HEK293 (cell line): ENCODE measurements around the gene PIP4K2A.

ENCODE experiments used
- CTCF ChIA-PET: fragments of 350-600 bp; formaldehyde crosslinking; extraction: SDS; loops from one replicate; lab custom pipeline; 2021; ENCODE audit warnings: antibody characterized with exemption; lab: Yijun Ruan, JAX
- POLR2A ChIA-PET: fragments of 300-600 bp; formaldehyde crosslinking; extraction: SDS; loops from one replicate; lab custom pipeline; 2020; ENCODE audit warnings: antibody characterized with exemption, inconsistent platforms; lab: Yijun Ruan, JAX
- H3K27ac ChIP-seq: fragments of 200-500 bp; sonication (Bioruptor generic); 2 replicates; pipeline ENCODE4 v1.5.1; 2014; ENCODE audit warnings: low read depth, low read length, control low read depth, inconsistent platforms; ENCODE audit errors: extremely low read depth
- H3K36me3 ChIP-seq, 2 experiments: fragments of 200-500 bp in 1 of 2; sonication (Bioruptor generic) in 1 of 2; 1 replicate in 1 of 2; 2 replicates in 1 of 2; pipeline ENCODE4 v1.5.1; 2014 to 2017; ENCODE audit warnings: inconsistent platforms in 2 of 2, low read length in 2 of 2; ENCODE audit not compliant: control insufficient read depth in 2 of 2, insufficient read depth in 1 of 2
- H3K4me1 ChIP-seq: fragments of 200-500 bp; sonication (Bioruptor generic); 2 replicates; pipeline ENCODE4 v1.5.1; 2014; ENCODE audit warnings: mild to moderate bottlenecking, low read length, inconsistent platforms; ENCODE audit not compliant: control insufficient read depth, insufficient read depth
- H3K4me3 ChIP-seq: 2 replicates; pipeline ENCODE4 v1.5.1; 2011; ENCODE audit warnings: low read depth, mild to moderate bottlenecking, control low read depth, low read length, moderate library complexity
- H3K9me3 ChIP-seq: fragments of 200-500 bp; sonication (Bioruptor generic); 2 replicates; pipeline ENCODE4 v1.5.1; 2014; ENCODE audit warnings: low read depth, low read length, inconsistent platforms; ENCODE audit not compliant: control insufficient read depth, insufficient read depth
- BCL6B ChIP-seq: fragments of 450-650 bp; formaldehyde crosslinking; IDR thresholded peaks from 2 replicates; pipeline ENCODE4 v1.5.1; 2017; ENCODE audit warnings: missing biosample characterization, missing genetic modification characterization
- GFI1B ChIP-seq: fragments of 450-650 bp; formaldehyde crosslinking; IDR thresholded peaks from 2 replicates; pipeline ENCODE4 v1.5.1; 2016; ENCODE audit warnings: missing biosample characterization, missing genetic modification characterization
- GLIS2 ChIP-seq: fragments of 450-650 bp; formaldehyde crosslinking; IDR thresholded peaks from 2 replicates; pipeline ENCODE4 v1.5.1; 2016; ENCODE audit warnings: missing biosample characterization, missing genetic modification characterization
- IKZF3 ChIP-seq: fragments of 450-650 bp; IDR thresholded peaks from 2 replicates; pipeline ENCODE4 v1.5.0; 2018; ENCODE audit warnings: missing biosample characterization, mild to moderate bottlenecking, missing genetic modification characterization, moderate library complexity
- KLF16 ChIP-seq: fragments of 450-650 bp; formaldehyde crosslinking; IDR thresholded peaks from 2 replicates; pipeline ENCODE4 v1.5.1; 2017; ENCODE audit warnings: missing biosample characterization, missing genetic modification characterization
- PRDM6 ChIP-seq: fragments of 450-650 bp; formaldehyde crosslinking; IDR thresholded peaks from 2 replicates; pipeline ENCODE4 v1.5.1; 2017; ENCODE audit warnings: missing biosample characterization, missing genetic modification characterization
- SCRT2 ChIP-seq: fragments of 450-650 bp; formaldehyde crosslinking; IDR thresholded peaks from 2 replicates; pipeline ENCODE4 v1.5.1; 2016; ENCODE audit warnings: missing biosample characterization, missing genetic modification characterization
- SP2 ChIP-seq: fragments of 450-650 bp; formaldehyde crosslinking; IDR thresholded peaks from 2 replicates; pipeline ENCODE4 v1.5.1; 2016; ENCODE audit warnings: missing biosample characterization, missing genetic modification characterization
- SP3 ChIP-seq: fragments of 450-650 bp; formaldehyde crosslinking; IDR thresholded peaks from 2 replicates; pipeline ENCODE4 v1.5.1; 2016; ENCODE audit warnings: missing biosample characterization, missing genetic modification characterization
- TCF7L2 ChIP-seq: IDR thresholded peaks from 2 replicates; pipeline ENCODE4 v1.6.1; 2011; ENCODE audit warnings: low read depth, mild to moderate bottlenecking, inconsistent platforms, low read length, moderate library complexity, borderline replicate concordance
- TSHZ1 ChIP-seq: fragments of 450-650 bp; formaldehyde crosslinking; IDR thresholded peaks from 2 replicates; pipeline ENCODE4 v1.5.1; 2016; ENCODE audit warnings: missing biosample characterization, missing genetic modification characterization, borderline replicate concordance
- ZFP69B ChIP-seq: fragments of 450-650 bp; formaldehyde crosslinking; IDR thresholded peaks from 2 replicates; pipeline ENCODE4 v1.5.1; 2016; ENCODE audit warnings: missing biosample characterization, missing genetic modification characterization
- ZNF121 ChIP-seq: fragments of 450-650 bp; formaldehyde crosslinking; IDR thresholded peaks from 2 replicates; pipeline ENCODE4 v1.5.1; 2016; ENCODE audit warnings: missing biosample characterization, missing genetic modification characterization
- ZNF16 ChIP-seq: fragments of 450-650 bp; formaldehyde crosslinking; IDR thresholded peaks from 2 replicates; pipeline ENCODE4 v1.5.1; 2016; ENCODE audit warnings: low read depth, missing biosample characterization, missing genetic modification characterization
- ZNF184 ChIP-seq: fragments of 450-650 bp; IDR thresholded peaks from 2 replicates; pipeline ENCODE4 v1.5.1; 2018; ENCODE audit warnings: missing biosample characterization, mild to moderate bottlenecking, missing genetic modification characterization
- ZNF239 ChIP-seq: fragments of 450-650 bp; formaldehyde crosslinking; IDR thresholded peaks from 2 replicates; pipeline ENCODE4 v1.5.1; 2016; ENCODE audit warnings: missing biosample characterization, missing genetic modification characterization
- ZNF274 ChIP-seq, 2 experiments: fragments of 200-500 bp in 1 of 2; fragments of 450-650 bp in 1 of 2; sonication (Bioruptor generic) in 1 of 2; formaldehyde crosslinking in 1 of 2; IDR thresholded peaks; 2 replicates each; pipeline versions ENCODE4 v1.5.1 to v1.6.1; 2014 to 2016; ENCODE audit warnings: borderline replicate concordance in 1 of 2, inconsistent platforms in 1 of 2, low read length in 1 of 2, missing biosample characterization in 1 of 2, missing genetic modification characterization in 1 of 2
- ZNF354C ChIP-seq: fragments of 450-650 bp; formaldehyde crosslinking; IDR thresholded peaks from 2 replicates; pipeline ENCODE4 v1.5.1; 2016; ENCODE audit warnings: missing biosample characterization, missing genetic modification characterization, low read depth, borderline replicate concordance
- ZNF362 ChIP-seq: fragments of 450-650 bp; formaldehyde crosslinking; IDR thresholded peaks from 2 replicates; pipeline ENCODE4 v1.5.1; 2016; ENCODE audit warnings: missing biosample characterization, missing genetic modification characterization
- ZNF398 ChIP-seq: fragments of 450-650 bp; formaldehyde crosslinking; IDR thresholded peaks from 2 replicates; pipeline ENCODE4 v1.5.1; 2017; ENCODE audit warnings: missing biosample characterization, missing genetic modification characterization
- ZNF404 ChIP-seq: fragments of 450-650 bp; formaldehyde crosslinking; IDR thresholded peaks from 2 replicates; pipeline ENCODE4 v1.5.1; 2017; ENCODE audit warnings: missing biosample characterization, missing genetic modification characterization
- ZNF423 ChIP-seq: fragments of 450-650 bp; formaldehyde crosslinking; IDR thresholded peaks from 2 replicates; pipeline ENCODE4 v1.5.1; 2016; ENCODE audit warnings: missing biosample characterization, missing genetic modification characterization
- ZNF514 ChIP-seq: fragments of 450-650 bp; formaldehyde crosslinking; IDR thresholded peaks from 2 replicates; pipeline ENCODE4 v1.5.1; 2016; ENCODE audit warnings: missing biosample characterization, missing genetic modification characterization
- ZNF548 ChIP-seq: fragments of 450-650 bp; formaldehyde crosslinking; IDR thresholded peaks from 2 replicates; pipeline ENCODE4 v1.5.1; 2016; ENCODE audit warnings: missing biosample characterization, missing genetic modification characterization
- ZNF629 ChIP-seq: fragments of 450-650 bp; formaldehyde crosslinking; IDR thresholded peaks from 2 replicates; pipeline ENCODE4 v1.5.1; 2017; ENCODE audit warnings: missing biosample characterization, missing genetic modification characterization
- ZNF658 ChIP-seq: fragments of 450-650 bp; formaldehyde crosslinking; IDR thresholded peaks from 2 replicates; pipeline ENCODE4; 2016; ENCODE audit warnings: missing biosample characterization, missing genetic modification characterization
- ZNF670 ChIP-seq: fragments of 450-650 bp; formaldehyde crosslinking; IDR thresholded peaks from 2 replicates; pipeline ENCODE4 v1.5.1; 2016; ENCODE audit warnings: missing biosample characterization, missing genetic modification characterization, low read depth

Gene PIP4K2A

GRCh38 chr10:22606164-22606614, 108.2 kb downstream of the PIP4K2A start:
- Histone ChIP-seq H3K4me1 (peaks cover 14% of the 10 kb centered on the region), H3K4me3 (no peak overlapping the region), H3K27ac (no peak overlapping the region), H3K9me3 (no peaks in the 10 kb centered on the region), H3K36me3 (peaks cover 0 to 11% of the 10 kb centered on the region in 2 experiments; a peak in 2 of 3 replicates)
- ChIA-PET CTCF (no interaction called here), POLR2A (no interaction called here)
- TF ChIP-seq GLIS2 (tag by site-specific recombination) (no peak), ZNF362 (tag by site-specific recombination) (peak; percentile 54; the same call in 1 of the 2 replicates), ZNF121 (peak; percentile 74; the same call in 1 of the 2 replicates), ZNF274 (IDR thresholded peaks at IDR 0.05; ENCODE audit: low read length) (no peak), ZNF274 (tag by site-specific recombination; IDR thresholded peaks at IDR 0.05; ENCODE audit: borderline replicate concordance) (no peak), ZNF239 (tag by site-specific recombination) (no peak), BCL6B (0 out of 2 replicates have a peak, but pooled peaks have one; percentile 22), ZFP69B (tag by site-specific recombination) (no peak)

GRCh38 chr10:22605168-22605567, 109.2 kb downstream of the PIP4K2A start:
- POLR2A ChIA-PET: no interaction called here
- Histone ChIP-seq H3K36me3 (peaks cover 0 to 11% of the 10 kb centered on the region in 2 experiments; a peak in 2 of 3 replicates), H3K4me1 (peaks cover 17% of the 10 kb centered on the region), H3K9me3 (no peaks in the 10 kb centered on the region), H3K4me3 (no peak overlapping the region), H3K27ac (no peak overlapping the region)
- CTCF ChIA-PET: interaction anchor here (0.6 kb wide), 1 partner anchor 116 kb away, joined by 3 read pairs; no protein-coding TSS in a partner anchor
- no peak for TF ChIP-seq ZNF16 (tag by site-specific recombination)
- TF ChIP-seq KLF16 (tag by site-specific recombination): no peak
- TF ChIP-seq PRDM6 (tag by site-specific recombination): peak; percentile 88
- TF ChIP-seq TCF7L2: no peak
- no peak for TF ChIP-seq ZNF658 (tag by site-specific recombination)
- no peak for TF ChIP-seq ZNF670 (tag by site-specific recombination)
- no peak for TF ChIP-seq SCRT2 (tag by site-specific recombination)
- TF ChIP-seq IKZF3 (tag by site-specific recombination): 0 out of 2 replicates have a peak, but pooled peaks have one; percentile 38
- TF ChIP-seq GFI1B (tag by site-specific recombination): no peak
- no peak for TF ChIP-seq ZNF548
- no peak for TF ChIP-seq ZNF354C
- no peak for TF ChIP-seq SP3 (tag by site-specific recombination)
- no peak for TF ChIP-seq ZNF514
- TF ChIP-seq ZNF629 (tag by site-specific recombination): peak; percentile 69
- peak; percentile 86 for TF ChIP-seq ZNF184 (tag by site-specific recombination)
- TF ChIP-seq ZNF404 (tag by site-specific recombination): no peak
- TF ChIP-seq SP2 (tag by site-specific recombination): no peak
- TF ChIP-seq ZNF423 (tag by site-specific recombination): no peak
- TF ChIP-seq ZNF398: no peak
- TF ChIP-seq TSHZ1 (tag by site-specific recombination): no peak
